Measurements from ENCODE around the gene RAPGEF3. TPM values are rescaled to one million over a fixed set of nuclear protein-coding genes. Genes with fewer than 3 reads are reported as not detected.

Gene RAPGEF3
- total RNA-seq, 2 donors from 2014 or later, result 10.1 TPM

DNA sequence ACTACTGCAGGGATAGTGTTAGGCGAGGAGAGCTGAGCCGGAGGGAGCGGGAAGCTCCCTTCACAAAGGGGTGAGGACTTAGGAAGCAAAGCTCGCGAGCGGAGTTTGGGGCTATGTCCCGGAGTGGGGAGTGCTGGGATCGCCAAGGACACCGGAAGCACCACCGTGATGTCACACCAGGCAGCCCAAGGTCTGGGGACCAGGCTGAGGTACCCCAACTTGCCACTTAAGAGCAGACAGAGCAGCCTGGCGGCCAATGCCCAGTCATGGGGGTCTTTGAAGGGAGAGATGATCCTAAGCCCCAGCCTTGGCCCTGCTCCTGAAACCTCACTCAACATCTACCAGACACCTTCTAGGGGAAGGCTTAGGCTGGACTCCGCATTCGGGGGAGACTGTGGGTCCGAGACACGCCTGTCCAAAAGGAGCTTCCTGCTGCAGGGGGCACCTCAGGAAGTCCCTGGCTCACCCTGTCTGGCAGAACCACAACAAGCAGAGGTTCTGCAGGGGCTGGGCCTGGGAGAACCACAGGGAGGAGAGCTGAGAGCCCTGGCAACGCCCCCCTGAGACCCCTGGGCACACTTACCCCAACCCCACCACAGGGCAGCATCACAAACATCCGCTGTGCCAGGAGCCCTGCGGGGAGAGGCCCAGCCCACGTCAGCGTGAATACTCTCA, 32.1 kb upstream of the RAPGEF3 start:
- Histone ChIP-seq H3K9ac (ENCODE audit: low read depth in 2 of 2, low read length in 2 of 2) (no peak overlapping the region), H3K27ac (no peak overlapping the region), H3K4me3 (no peak overlapping the region), H3K4me1 (no peaks in the 10 kb centered on the region), H3K27me3 (no peaks in the 10 kb centered on the region), H3K9me3 (no peaks in the 10 kb centered on the region), H3K36me3 (peaks cover 21% of the 10 kb centered on the region)
- no peak for DNase-seq
- TF ChIP-seq, protein P1, sequence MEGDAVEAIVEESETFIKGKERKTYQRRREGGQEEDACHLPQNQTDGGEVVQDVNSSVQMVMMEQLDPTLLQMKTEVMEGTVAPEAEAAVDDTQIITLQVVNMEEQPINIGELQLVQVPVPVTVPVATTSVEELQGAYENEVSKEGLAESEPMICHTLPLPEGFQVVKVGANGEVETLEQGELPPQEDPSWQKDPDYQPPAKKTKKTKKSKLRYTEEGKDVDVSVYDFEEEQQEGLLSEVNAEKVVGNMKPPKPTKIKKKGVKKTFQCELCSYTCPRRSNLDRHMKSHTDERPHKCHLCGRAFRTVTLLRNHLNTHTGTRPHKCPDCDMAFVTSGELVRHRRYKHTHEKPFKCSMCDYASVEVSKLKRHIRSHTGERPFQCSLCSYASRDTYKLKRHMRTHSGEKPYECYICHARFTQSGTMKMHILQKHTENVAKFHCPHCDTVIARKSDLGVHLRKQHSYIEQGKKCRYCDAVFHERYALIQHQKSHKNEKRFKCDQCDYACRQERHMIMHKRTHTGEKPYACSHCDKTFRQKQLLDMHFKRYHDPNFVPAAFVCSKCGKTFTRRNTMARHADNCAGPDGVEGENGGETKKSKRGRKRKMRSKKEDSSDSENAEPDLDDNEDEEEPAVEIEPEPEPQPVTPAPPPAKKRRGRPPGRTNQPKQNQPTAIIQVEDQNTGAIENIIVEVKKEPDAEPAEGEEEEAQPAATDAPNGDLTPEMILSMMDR (IDR thresholded peaks at IDR 0.05), result no peak
- intact Hi-C loops (cut with DNase I), result no loop called here

DNA sequence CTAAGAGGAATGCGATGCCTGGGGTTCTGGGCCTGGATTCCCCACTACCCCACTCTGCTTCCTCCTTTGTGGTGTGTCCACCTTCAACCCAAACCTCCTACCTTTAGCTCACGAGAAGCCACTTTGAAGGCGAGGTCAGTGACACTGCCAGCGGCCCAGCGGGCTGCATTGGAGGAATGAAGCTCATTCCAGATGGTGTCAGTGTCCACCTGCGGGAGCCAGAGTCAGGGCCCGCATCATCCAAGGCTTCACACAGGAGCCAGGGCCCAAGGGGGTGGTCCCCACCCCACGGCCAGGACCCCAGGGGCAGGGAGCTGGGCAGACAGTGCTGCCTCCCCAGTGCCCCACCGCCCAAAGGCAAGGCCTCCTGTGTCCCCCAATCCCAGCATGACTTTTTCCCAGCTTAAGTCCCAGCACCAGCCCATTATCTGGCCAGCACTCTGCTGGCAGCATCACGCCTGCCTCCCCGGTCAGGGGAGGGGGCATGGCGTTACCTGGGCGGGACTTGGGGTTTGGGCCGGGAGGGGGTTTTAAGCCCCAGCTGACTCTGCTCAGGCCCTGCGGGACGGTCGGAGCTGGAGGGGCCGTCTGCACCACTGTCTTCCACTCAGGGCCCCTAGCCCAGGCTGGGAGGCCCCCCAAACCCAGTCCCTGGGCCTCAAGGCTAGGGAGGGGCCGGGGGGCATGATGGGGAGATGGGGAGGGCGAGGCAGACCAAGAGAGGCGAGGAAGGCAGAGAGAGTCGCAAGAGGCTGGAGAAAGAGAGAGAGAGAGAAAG, 31.2 kb upstream of the RAPGEF3 start:
- no peaks in the 10 kb centered on the region for H3K4me1 ChIP-seq
- H3K36me3 ChIP-seq, result peaks cover 21% of the 10 kb centered on the region
- no peak overlapping the region for H3K27ac ChIP-seq
- intact Hi-C loops (cut with DNase I), result no loop called here
- no peaks in the 10 kb centered on the region for H3K9me3 ChIP-seq
- no peaks in the 10 kb centered on the region for H3K27me3 ChIP-seq
- DNase-seq, result no peak
- TF ChIP-seq, protein P1 (IDR thresholded peaks at IDR 0.05), result no peak
- no peak overlapping the region for H3K4me3 ChIP-seq
- H3K9ac ChIP-seq (ENCODE audit: low read depth in 2 of 2, low read length in 2 of 2), result no peak overlapping the region

DNA sequence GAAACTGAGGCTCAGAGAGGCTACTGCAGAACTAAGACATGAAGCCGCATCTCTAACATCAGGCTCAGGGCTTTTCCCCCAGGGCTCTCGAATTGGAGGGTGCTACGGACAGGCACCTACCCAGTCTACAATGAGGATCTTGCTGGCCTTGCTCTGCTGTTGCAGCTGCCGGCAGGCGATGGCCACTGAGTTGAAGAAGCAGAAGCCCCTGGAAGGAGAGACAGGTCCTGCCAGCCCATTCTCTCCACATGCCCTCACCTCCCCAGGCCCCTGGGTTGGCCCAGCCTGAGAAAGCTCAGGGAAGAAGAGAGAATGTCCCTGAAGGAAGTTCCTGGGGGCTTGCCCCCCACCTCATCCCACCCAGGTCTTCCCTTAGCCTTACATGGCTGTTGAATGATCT, 30.5 kb upstream of the RAPGEF3 start:
- TF ChIP-seq, protein P1 (IDR thresholded peaks at IDR 0.05), result no peak
- no peaks in the 10 kb centered on the region for H3K4me1 ChIP-seq
- intact Hi-C loops (cut with DNase I), result no loop called here
- no peaks in the 10 kb centered on the region for H3K9me3 ChIP-seq
- H3K27ac ChIP-seq, result no peak overlapping the region
- H3K36me3 ChIP-seq, result peaks cover 21% of the 10 kb centered on the region
- no peaks in the 10 kb centered on the region for H3K27me3 ChIP-seq
- H3K4me3 ChIP-seq, result no peak overlapping the region
- DNase-seq, result no peak
- no peak overlapping the region for H3K9ac ChIP-seq (ENCODE audit: low read depth in 2 of 2, low read length in 2 of 2)

DNA sequence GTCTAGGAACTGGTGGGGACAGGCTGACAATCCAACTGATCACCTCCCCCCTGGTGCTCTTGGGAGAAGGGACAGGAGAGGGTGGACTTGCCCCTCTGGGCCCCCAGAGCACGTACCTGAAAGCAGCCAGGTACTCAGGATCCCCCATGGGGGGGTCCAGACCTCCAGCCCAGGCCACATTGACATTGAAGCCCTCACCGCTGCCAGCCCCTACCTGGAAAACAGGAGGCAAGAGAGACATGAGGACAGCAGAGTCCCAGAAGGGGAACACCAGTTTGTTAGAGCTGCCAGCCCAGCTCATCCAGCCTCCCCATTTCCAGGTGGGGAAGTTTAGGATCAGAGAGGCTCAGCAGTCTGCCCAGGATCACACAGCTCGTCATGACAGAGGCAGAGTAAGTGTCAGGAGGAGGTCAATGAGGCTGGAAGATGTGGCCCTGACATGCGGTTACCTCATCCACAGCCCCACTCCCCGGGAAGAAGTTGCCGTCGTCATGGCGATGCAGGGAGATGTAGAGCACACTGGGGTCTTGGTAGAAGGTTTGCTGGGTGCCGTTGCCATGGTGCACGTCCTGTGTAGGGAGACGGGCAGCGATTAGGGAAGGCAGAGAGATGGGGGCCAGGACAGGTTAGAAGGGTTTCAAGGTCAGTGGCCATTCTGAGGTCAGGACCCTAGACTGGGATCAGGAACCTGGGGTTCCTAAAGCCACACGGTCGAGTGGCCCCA, 29.1 kb upstream of the RAPGEF3 start:
- intact Hi-C loops (cut with DNase I), result no loop called here

More for the DNA sequence above, 29.1 kb upstream of the RAPGEF3 start:
- no peaks in the 10 kb centered on the region for H3K27me3 ChIP-seq
- H3K4me3 ChIP-seq, result no peak overlapping the region
- DNase-seq, result no peak
- peaks cover 21% of the 10 kb centered on the region for H3K36me3 ChIP-seq
- no peaks in the 10 kb centered on the region for H3K9me3 ChIP-seq
- no peaks in the 10 kb centered on the region for H3K4me1 ChIP-seq
- TF ChIP-seq, protein P1 (IDR thresholded peaks at IDR 0.05), result no peak
- H3K9ac ChIP-seq (ENCODE audit: low read depth in 2 of 2, low read length in 2 of 2), result no peak overlapping the region
- no peak overlapping the region for H3K27ac ChIP-seq
